Activated T-helper 9 cell treated with anti-CD3 and anti-CD28 coated beads, Interleukin-2, amount 50 U/mL, for 16 hours (primary cell): ENCODE data around the gene CLUH.

Source experiments
- DNase-seq: peaks from one replicate; pipeline ENCODE4 v3.0.0-alpha.2; 2020; ENCODE audit warnings: low read depth

CLUH gene

GRCh38 chr17:2718150-2718938 lies 6.8 kb upstream of the CLUH start:
- no peak for DNase-seq

GRCh38 chr17:2716649-2717048 lies 5.1 kb upstream of the CLUH start:
- DNase-seq = no peak

- no peak for DNase-seq
Observed at GRCh38 chr17:2713881-2714280, 2.3 kb upstream of the CLUH start.

DNA sequence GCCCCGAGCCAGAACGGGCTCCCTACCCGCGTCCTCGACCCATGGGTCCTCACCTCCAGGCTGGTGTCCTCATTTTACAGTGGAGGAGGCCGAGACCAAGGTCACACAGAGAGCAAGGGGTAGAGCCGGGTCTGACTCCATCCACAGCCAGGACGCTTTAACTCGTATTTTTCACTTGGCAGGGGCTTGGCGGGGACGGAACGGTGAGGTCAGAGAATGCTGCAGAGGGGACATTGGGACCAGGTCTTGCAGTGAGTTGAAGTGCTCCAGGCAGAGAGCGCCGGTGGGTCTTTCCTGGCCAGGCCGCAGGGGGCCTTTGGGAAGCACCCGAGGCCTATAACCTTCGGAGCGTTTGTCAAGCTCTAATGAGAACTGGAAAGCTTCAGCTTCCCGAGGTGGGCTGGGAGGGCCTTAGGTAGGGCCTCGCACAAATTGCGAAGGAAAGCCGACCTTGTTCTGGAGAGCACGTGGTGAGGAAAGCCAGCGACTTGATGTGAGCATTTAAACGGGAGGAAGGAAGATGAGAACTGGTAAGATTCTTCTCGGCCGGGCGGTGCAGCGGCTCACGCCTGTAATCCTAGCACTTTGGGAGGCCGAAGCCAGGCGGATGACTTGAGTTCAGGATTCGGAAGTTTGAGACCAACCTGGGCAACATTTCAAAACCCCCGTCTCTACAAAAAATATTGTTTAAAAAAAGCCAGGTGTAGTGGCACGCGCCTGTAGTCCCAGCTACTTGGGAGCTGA lies 908 bp upstream of the CLUH start:
- DNase-seq = no peak

GRCh38 chr17:2710803-2711607 lies 559 bp downstream of the CLUH start:
- DNase-seq = no peak

- no peak for DNase-seq
Observed at GRCh38 chr17:2710071-2710802, 1.3 kb downstream of the CLUH start.

- DNase-seq = no peak
Observed at GRCh38 chr17:2709183-2709661, 2.3 kb downstream of the CLUH start.

DNA sequence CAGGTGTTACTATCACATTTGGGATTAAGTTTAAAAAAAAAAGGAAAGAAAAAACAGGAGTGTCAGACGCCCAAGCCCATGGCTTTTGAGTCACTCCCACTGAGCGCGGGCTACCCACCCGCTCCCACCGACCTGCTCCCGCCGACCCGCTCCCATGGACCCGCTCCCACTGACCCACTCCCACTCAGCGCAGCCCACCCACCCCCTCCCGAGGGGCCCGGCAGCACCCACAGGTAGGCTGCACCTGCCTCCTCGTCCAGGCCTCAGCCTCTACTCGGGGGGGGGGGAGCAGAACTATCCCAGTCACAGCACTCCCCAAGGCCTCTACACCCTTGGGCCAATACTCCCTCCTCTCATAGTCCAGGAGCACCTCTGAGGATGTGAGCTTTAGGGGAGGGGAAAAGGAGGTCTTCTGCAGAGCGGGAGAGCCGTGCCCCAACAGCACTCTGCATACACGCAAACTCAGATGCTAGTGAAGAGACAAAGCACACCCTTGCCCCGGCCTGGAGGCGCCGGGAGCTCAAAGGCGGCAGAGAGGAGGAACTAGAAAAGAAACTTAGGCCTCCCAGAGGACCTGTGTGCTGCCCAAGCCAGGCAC lies 2.9 kb downstream of the CLUH start:
- DNase-seq = no peak

GRCh38 chr17:2707721-2708584 lies 3.6 kb downstream of the CLUH start:
- no peak for DNase-seq

GRCh38 chr17:2706911-2707510 lies 4.6 kb downstream of the CLUH start:
- DNase-seq = no peak

GRCh38 chr17:2705888-2706795 lies 5.4 kb downstream of the CLUH start:
- no peak for DNase-seq

DNA sequence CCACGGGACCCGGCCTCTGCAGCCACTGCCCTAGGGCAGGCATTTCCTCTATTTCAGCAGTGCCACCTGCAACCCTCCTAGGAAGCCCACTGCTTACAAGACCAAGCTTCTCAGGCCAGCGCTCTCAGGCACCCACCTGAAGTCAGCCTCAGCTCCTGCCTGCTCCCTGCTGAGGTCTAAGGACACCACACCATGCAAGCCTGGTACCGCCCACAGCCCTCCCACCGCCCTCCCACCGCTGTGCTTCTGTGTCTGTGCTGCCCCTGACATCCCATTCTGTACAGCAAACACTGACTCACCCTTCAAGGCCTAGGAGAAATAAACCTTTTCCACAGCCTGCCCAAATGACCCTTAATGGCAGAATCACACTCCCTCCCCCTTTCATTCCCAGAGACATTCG lies 6.3 kb downstream of the CLUH start:
- no peak for DNase-seq

DNA sequence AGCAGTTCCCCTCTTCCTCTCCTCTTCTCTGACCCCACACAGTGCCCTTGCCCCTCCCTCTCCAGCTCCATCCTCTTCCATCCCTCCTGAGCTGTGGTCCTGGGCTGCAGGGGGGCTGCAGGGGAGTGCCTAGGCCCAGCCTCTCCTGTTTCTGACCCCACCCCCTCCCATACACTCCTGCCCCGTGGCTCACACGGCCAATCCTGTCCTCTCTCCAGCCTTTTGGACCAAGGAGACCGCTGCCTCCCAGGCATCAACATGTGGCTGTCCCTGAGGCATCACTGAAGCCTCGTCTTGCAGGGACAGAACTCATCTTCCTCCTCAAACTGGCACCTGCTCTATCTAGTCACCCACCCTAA lies 6.7 kb downstream of the CLUH start:
- DNase-seq = no peak

DNA sequence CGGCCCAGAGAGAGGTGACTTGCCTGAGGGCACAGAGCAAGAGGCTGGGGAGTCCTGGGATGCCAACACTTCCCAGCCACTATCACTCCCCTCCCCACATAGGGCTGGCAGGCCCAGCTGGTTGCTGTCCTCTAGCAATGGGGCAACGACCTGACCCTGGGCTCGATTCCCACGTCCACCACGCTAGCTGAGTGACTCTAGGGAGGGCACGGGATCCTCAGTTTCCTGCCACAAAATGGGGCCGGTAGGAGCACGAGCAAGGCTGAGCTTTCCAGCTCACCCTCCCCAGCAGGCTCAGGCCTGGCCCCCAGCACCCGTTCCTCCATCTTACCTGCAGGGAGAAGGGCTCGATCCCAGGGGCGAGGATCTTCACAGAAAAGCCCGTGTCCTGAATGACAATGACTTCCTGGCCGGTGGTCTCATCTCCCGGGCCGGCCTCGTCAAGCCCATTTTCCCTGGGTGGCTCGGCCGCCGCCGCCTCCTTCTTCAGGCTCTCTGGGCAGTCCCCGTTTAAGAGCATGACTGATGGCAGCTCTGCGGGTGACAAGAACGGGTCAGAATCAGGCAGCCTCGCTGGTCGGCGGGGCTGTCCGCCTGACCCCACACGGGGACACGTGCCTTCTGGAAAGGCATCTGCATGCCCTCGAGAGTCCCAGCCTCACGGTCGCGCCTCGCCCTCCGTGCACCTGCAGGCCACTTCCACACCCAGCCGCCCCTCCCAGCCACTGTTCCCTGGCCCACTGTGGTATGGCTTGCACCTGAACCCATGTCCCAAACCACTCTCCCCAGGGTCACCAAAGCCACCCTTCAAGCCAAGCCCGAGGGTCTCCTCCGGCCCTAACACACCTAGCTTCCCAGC lies 7.3 kb downstream of the CLUH start:
- DNase-seq = no peak

- no peak for DNase-seq
Observed at GRCh38 chr17:2703606-2704005, 8.0 kb downstream of the CLUH start.

DNA sequence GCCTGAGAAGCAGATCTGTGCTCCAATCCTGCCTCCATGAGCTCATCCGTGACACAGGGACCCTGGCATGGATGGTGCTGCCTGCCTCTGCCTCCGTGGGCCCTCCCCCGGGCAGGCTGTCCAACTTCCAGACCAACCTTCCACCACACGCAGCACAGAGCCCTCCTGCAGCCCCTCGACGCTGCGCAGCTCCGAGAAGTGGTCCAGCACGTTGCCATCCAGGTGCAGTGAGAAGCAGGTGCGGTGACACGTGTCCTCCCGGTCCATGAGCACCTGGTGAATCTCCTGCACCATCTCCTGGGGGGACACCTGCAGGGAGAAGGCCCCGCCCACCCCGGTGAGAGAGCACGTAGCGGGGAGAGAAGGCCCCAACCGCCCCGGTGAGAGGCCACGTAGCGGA lies 8.4 kb downstream of the CLUH start:
- DNase-seq = no peak

- no peak for DNase-seq
Observed at GRCh38 chr17:2701996-2702741, 9.4 kb downstream of the CLUH start.
